GM23338 (cell line): Measurements from ENCODE around the gene ELOVL7. TPM values are rescaled to one million over a fixed set of nuclear protein-coding genes. Genes with fewer than 3 reads are reported as not detected.

ENCODE experiments used
- ATAC-seq: fragments of 200-7000 bp; cut with Tn5 transposase; 3 replicates; pipeline ENCODE4 v1.9.1; 2020
- DNase-seq: peaks from one replicate; pipeline ENCODE4 v3.0.0-alpha.2; 2015; ENCODE audit warnings: low spot score
- H2AFZ ChIP-seq: fragments of 200-600 bp; sonication (generic); 2 replicates; pipeline ENCODE4 v1.8.0; 2016; ENCODE audit warnings: antibody characterized with exemption, mild to moderate bottlenecking, moderate library complexity
- H3F3A ChIP-seq: fragments of 200-600 bp; sonication (generic); replicated peaks from 2 replicates; pipeline ENCODE4 v1.8.0; 2017; ENCODE audit warnings: antibody characterized with exemption, mixed run types, low read depth
- H3K27ac ChIP-seq: fragments of 200-600 bp; sonication (generic); 2 replicates; pipeline ENCODE4 v1.6.1; 2016; ENCODE audit warnings: low read depth
- H3K27me3 ChIP-seq: fragments of 200-600 bp; sonication (generic); 2 replicates; pipeline ENCODE4 v1.8.0; 2016; ENCODE audit warnings: mild to moderate bottlenecking, mixed run types, moderate library complexity; ENCODE audit not compliant: insufficient read depth
- H3K36me3 ChIP-seq: fragments of 200-600 bp; sonication (generic); 2 replicates; pipeline ENCODE4 v1.8.0; 2016; ENCODE audit warnings: mild to moderate bottlenecking; ENCODE audit not compliant: insufficient read depth
- H3K4me1 ChIP-seq: fragments of 200-600 bp; sonication (generic); 2 replicates; pipeline ENCODE4 v1.8.0; 2016; ENCODE audit warnings: mild to moderate bottlenecking, moderate library complexity; ENCODE audit not compliant: insufficient read depth
- H3K4me2 ChIP-seq: fragments of 200-600 bp; sonication (generic); 2 replicates; pipeline ENCODE4 v1.7.1; 2017; ENCODE audit warnings: mixed run types
- H3K4me3 ChIP-seq: fragments of 200-600 bp; sonication (generic); 2 replicates; pipeline ENCODE4 v1.6.1; 2016; ENCODE audit warnings: mixed run types
- H3K79me2 ChIP-seq: fragments of 200-600 bp; sonication (generic); replicated peaks from 2 replicates; pipeline ENCODE4 v1.8.0; 2017; ENCODE audit warnings: mild to moderate bottlenecking; ENCODE audit not compliant: insufficient read depth
- H3K9me2 ChIP-seq: fragments of 200-600 bp; sonication (generic); 2 replicates; pipeline ENCODE4 v1.8.0; 2017; ENCODE audit not compliant: insufficient read depth
- H4K20me1 ChIP-seq: fragments of 200-600 bp; sonication (generic); replicated peaks from 2 replicates; pipeline ENCODE4 v1.8.0; 2017; ENCODE audit warnings: mild to moderate bottlenecking; ENCODE audit not compliant: insufficient read depth
- H3K27ac Mint-ChIP-seq: 2 replicates; pipeline ENCODE4 v1.8.0; 2020; ENCODE audit warnings: inconsistent platforms, mild to moderate bottlenecking, moderate library complexity, mixed read lengths
- H3K27me3 Mint-ChIP-seq: 3 replicates; pipeline ENCODE4 v1.8.0; 2022; ENCODE audit warnings: low read depth, mild to moderate bottlenecking, moderate library complexity, mixed read lengths, inconsistent platforms; ENCODE audit not compliant: insufficient read depth, poor library complexity
- H3K36me3 Mint-ChIP-seq: 3 replicates; pipeline ENCODE4 v1.8.0; 2021; ENCODE audit warnings: low read depth, mild to moderate bottlenecking, inconsistent platforms, moderate library complexity, mixed read lengths
- H3K4me1 Mint-ChIP-seq: 3 replicates; pipeline ENCODE4 v1.8.0; 2020; ENCODE audit warnings: mild to moderate bottlenecking, inconsistent platforms, mixed read lengths
- H3K4me3 Mint-ChIP-seq: 3 replicates; pipeline ENCODE4 v1.8.0; 2021; ENCODE audit warnings: moderate library complexity, mild to moderate bottlenecking, inconsistent platforms, mixed read lengths
- H3K9me3 Mint-ChIP-seq: 3 replicates; pipeline ENCODE4 v1.8.0; 2020; ENCODE audit warnings: moderate library complexity, mild to moderate bottlenecking, inconsistent platforms, mixed read lengths
- CREB1 ChIP-seq: fragments of 250-450 bp; sonication (Bioruptor Pico); IDR thresholded peaks from 2 replicates; pipeline ENCODE4 v1.5.0; 2020; ENCODE audit warnings: low read depth, mild to moderate bottlenecking, moderate library complexity
- EZH2 ChIP-seq: fragments of 200-600 bp; sonication (generic); IDR thresholded peaks from one replicate; pipeline ENCODE4 v1.8.0; 2017; ENCODE audit warnings: antibody characterized with exemption, mild to moderate bottlenecking, low read depth; ENCODE audit not compliant: unreplicated experiment
- EZH2phosphoT487 ChIP-seq: fragments of 200-600 bp; sonication (generic); IDR thresholded peaks from one replicate; pipeline ENCODE4 v1.8.1; 2018; ENCODE audit warnings: antibody characterized with exemption; ENCODE audit not compliant: unreplicated experiment
- JUNB ChIP-seq: IDR thresholded peaks from one replicate; pipeline ENCODE4 v1.6.1; 2016; ENCODE audit warnings: antibody characterized with exemption; ENCODE audit not compliant: unreplicated experiment
- NANOG ChIP-seq: IDR thresholded peaks from 2 replicates; pipeline ENCODE4 v1.6.1; 2016; ENCODE audit warnings: antibody characterized with exemption, borderline replicate concordance
- POLR2AphosphoS5 ChIP-seq: IDR thresholded peaks from 2 replicates; pipeline ENCODE4 v1.6.1; 2016; ENCODE audit warnings: antibody characterized with exemption, low read depth
- STAT1 ChIP-seq: IDR thresholded peaks from one replicate; pipeline ENCODE4 v1.6.1; 2016; ENCODE audit warnings: antibody characterized with exemption; ENCODE audit not compliant: unreplicated experiment
- ZNF114 ChIP-seq: fragments of 250-450 bp; sonication (Bioruptor Pico); IDR thresholded peaks from 2 replicates; pipeline ENCODE4 v1.5.0; 2020; ENCODE audit warnings: mild to moderate bottlenecking, moderate library complexity
- ZNF331 ChIP-seq: fragments of 250-450 bp; sonication (Bioruptor Pico); IDR thresholded peaks from 2 replicates; pipeline ENCODE4 v1.5.0; 2020; ENCODE audit warnings: low read depth, mild to moderate bottlenecking, moderate library complexity
- polyA plus RNA-seq: library from polyadenylated mRNA; unstranded; fragments of >200 nt; fragmentation: Nextera tagmentation; extraction: Ambion mirVana; gene quantifications from 2 replicates; pipeline ENCODE4 v1.2.1, GENCODE V29; 2016
- total RNA-seq: library from RNA; depleted of rRNA; stranded (reverse); fragments of >200 nt; shearing (Covaris generic); gene quantifications from 2 replicates; pipeline ENCODE4 v1.2.3, GENCODE V29; 2014
- TF ChIP-seq, protein P1 (sequence below): fragments of 250-450 bp; sonication (Bioruptor Pico); IDR thresholded peaks from 2 replicates; pipeline ENCODE4 v1.5.0; 2020; ENCODE audit warnings: mild to moderate bottlenecking, moderate library complexity
- TF ChIP-seq, protein P2 (sequence below), 2 experiments: fragments of 200-600 bp in 1 of 2; sonication (generic) in 1 of 2; conservative IDR thresholded peaks; 2 replicates each; pipeline versions ENCODE4 v1.5.1 to v1.6.1; 2016 to 2017; ENCODE audit warnings: antibody characterized with exemption in 2 of 2, low read depth in 2 of 2, mild to moderate bottlenecking in 2 of 2, moderate library complexity in 1 of 2
- TF ChIP-seq, protein P3 (sequence below): IDR thresholded peaks from 2 replicates; pipeline ENCODE4 v1.6.1; 2016; ENCODE audit warnings: antibody characterized with exemption
- TF ChIP-seq, protein P4 (sequence below): IDR thresholded peaks from one replicate; pipeline ENCODE4 v1.6.1; 2018; ENCODE audit warnings: antibody characterized with exemption; ENCODE audit not compliant: unreplicated experiment

ELOVL7 gene
- total and polyA plus RNA-seq, 2 experiments from 2014 or later = 2.3 to 7.0 TPM

GRCh38 chr5:60886158-60886557, 42.1 kb upstream of the ELOVL7 start:
- Histone ChIP-seq H3K4me1 (no peaks in the 10 kb centered on the region), H3K4me3 (no peak overlapping the region), H3K9me2 (no peaks in the 10 kb centered on the region), H2AFZ (no peak overlapping the region), H3F3A (no peaks in the 10 kb centered on the region), H3K36me3 (peaks cover 16% of the 10 kb centered on the region), H3K27ac (no peak overlapping the region), H3K79me2 (no peaks in the 10 kb centered on the region), H3K27me3 (no peaks in the 10 kb centered on the region), H4K20me1 (no peaks in the 10 kb centered on the region), H3K4me2 (no peak overlapping the region)
- H3K27ac Mint-ChIP-seq = no peak overlapping the region
- H3K27me3 Mint-ChIP-seq = peaks cover 2% of the 10 kb centered on the region
- H3K4me3 Mint-ChIP-seq = no peak overlapping the region
- no peak for DNase-seq
- ATAC-seq = no peak
- H3K36me3 Mint-ChIP-seq = peaks cover 39% of the 10 kb centered on the region
- TF ChIP-seq, protein P1, sequence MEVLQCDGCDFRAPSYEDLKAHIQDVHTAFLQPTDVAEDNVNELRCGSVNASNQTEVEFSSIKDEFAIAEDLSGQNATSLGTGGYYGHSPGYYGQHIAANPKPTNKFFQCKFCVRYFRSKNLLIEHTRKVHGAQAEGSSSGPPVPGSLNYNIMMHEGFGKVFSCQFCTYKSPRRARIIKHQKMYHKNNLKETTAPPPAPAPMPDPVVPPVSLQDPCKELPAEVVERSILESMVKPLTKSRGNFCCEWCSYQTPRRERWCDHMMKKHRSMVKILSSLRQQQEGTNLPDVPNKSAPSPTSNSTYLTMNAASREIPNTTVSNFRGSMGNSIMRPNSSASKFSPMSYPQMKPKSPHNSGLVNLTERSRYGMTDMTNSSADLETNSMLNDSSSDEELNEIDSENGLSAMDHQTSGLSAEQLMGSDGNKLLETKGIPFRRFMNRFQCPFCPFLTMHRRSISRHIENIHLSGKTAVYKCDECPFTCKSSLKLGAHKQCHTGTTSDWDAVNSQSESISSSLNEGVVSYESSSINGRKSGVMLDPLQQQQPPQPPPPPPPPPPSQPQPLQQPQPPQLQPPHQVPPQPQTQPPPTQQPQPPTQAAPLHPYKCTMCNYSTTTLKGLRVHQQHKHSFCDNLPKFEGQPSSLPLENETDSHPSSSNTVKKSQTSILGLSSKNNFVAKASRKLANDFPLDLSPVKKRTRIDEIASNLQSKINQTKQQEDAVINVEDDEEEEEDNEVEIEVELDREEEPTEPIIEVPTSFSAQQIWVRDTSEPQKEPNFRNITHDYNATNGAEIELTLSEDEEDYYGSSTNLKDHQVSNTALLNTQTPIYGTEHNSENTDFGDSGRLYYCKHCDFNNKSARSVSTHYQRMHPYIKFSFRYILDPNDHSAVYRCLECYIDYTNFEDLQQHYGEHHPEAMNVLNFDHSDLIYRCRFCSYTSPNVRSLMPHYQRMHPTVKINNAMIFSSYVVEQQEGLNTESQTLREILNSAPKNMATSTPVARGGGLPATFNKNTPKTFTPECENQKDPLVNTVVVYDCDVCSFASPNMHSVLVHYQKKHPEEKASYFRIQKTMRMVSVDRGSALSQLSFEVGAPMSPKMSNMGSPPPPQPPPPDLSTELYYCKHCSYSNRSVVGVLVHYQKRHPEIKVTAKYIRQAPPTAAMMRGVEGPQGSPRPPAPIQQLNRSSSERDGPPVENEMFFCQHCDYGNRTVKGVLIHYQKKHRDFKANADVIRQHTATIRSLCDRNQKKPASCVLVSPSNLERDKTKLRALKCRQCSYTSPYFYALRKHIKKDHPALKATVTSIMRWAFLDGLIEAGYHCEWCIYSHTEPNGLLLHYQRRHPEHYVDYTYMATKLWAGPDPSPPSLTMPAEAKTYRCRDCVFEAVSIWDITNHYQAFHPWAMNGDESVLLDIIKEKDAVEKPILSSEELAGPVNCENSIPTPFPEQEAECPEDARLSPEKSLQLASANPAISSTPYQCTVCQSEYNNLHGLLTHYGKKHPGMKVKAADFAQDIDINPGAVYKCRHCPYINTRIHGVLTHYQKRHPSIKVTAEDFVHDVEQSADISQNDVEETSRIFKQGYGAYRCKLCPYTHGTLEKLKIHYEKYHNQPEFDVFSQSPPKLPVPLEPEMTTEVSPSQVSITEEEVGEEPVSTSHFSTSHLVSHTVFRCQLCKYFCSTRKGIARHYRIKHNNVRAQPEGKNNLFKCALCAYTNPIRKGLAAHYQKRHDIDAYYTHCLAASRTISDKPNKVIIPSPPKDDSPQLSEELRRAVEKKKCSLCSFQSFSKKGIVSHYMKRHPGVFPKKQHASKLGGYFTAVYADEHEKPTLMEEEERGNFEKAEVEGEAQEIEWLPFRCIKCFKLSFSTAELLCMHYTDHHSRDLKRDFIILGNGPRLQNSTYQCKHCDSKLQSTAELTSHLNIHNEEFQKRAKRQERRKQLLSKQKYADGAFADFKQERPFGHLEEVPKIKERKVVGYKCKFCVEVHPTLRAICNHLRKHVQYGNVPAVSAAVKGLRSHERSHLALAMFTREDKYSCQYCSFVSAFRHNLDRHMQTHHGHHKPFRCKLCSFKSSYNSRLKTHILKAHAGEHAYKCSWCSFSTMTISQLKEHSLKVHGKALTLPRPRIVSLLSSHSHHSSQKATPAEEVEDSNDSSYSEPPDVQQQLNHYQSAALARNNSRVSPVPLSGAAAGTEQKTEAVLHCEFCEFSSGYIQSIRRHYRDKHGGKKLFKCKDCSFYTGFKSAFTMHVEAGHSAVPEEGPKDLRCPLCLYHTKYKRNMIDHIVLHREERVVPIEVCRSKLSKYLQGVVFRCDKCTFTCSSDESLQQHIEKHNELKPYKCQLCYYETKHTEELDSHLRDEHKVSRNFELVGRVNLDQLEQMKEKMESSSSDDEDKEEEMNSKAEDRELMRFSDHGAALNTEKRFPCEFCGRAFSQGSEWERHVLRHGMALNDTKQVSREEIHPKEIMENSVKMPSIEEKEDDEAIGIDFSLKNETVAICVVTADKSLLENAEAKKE (CRISPR knock-in tag) = no peak
- no peak for TF ChIP-seq EZH2
- TF ChIP-seq, protein P2, sequence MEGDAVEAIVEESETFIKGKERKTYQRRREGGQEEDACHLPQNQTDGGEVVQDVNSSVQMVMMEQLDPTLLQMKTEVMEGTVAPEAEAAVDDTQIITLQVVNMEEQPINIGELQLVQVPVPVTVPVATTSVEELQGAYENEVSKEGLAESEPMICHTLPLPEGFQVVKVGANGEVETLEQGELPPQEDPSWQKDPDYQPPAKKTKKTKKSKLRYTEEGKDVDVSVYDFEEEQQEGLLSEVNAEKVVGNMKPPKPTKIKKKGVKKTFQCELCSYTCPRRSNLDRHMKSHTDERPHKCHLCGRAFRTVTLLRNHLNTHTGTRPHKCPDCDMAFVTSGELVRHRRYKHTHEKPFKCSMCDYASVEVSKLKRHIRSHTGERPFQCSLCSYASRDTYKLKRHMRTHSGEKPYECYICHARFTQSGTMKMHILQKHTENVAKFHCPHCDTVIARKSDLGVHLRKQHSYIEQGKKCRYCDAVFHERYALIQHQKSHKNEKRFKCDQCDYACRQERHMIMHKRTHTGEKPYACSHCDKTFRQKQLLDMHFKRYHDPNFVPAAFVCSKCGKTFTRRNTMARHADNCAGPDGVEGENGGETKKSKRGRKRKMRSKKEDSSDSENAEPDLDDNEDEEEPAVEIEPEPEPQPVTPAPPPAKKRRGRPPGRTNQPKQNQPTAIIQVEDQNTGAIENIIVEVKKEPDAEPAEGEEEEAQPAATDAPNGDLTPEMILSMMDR (conservative IDR thresholded peaks at IDR 0.05; ENCODE audit: low read depth in 2 of 2) = no peak
- no peak for TF ChIP-seq STAT1
- TF ChIP-seq ZNF114 (CRISPR knock-in tag) = no peak
- TF ChIP-seq, protein P3, sequence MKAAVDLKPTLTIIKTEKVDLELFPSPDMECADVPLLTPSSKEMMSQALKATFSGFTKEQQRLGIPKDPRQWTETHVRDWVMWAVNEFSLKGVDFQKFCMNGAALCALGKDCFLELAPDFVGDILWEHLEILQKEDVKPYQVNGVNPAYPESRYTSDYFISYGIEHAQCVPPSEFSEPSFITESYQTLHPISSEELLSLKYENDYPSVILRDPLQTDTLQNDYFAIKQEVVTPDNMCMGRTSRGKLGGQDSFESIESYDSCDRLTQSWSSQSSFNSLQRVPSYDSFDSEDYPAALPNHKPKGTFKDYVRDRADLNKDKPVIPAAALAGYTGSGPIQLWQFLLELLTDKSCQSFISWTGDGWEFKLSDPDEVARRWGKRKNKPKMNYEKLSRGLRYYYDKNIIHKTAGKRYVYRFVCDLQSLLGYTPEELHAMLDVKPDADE = no peak
- no peak for TF ChIP-seq JUNB
- TF ChIP-seq EZH2phosphoT487 = no peak
- TF ChIP-seq, protein P4, sequence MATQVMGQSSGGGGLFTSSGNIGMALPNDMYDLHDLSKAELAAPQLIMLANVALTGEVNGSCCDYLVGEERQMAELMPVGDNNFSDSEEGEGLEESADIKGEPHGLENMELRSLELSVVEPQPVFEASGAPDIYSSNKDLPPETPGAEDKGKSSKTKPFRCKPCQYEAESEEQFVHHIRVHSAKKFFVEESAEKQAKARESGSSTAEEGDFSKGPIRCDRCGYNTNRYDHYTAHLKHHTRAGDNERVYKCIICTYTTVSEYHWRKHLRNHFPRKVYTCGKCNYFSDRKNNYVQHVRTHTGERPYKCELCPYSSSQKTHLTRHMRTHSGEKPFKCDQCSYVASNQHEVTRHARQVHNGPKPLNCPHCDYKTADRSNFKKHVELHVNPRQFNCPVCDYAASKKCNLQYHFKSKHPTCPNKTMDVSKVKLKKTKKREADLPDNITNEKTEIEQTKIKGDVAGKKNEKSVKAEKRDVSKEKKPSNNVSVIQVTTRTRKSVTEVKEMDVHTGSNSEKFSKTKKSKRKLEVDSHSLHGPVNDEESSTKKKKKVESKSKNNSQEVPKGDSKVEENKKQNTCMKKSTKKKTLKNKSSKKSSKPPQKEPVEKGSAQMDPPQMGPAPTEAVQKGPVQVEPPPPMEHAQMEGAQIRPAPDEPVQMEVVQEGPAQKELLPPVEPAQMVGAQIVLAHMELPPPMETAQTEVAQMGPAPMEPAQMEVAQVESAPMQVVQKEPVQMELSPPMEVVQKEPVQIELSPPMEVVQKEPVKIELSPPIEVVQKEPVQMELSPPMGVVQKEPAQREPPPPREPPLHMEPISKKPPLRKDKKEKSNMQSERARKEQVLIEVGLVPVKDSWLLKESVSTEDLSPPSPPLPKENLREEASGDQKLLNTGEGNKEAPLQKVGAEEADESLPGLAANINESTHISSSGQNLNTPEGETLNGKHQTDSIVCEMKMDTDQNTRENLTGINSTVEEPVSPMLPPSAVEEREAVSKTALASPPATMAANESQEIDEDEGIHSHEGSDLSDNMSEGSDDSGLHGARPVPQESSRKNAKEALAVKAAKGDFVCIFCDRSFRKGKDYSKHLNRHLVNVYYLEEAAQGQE = no peak
- no peak for TF ChIP-seq CREB1 (CRISPR knock-in tag)
- TF ChIP-seq ZNF331 (CRISPR knock-in tag) = no peak
- no peak for TF ChIP-seq POLR2AphosphoS5
- no peak for TF ChIP-seq NANOG
- H3K9me3 Mint-ChIP-seq = peaks cover 23% of the 10 kb centered on the region
- H3K4me1 Mint-ChIP-seq = peaks cover 6% of the 10 kb centered on the region; the same call in 2 of the 3 replicates
